Measurements from ENCODE around the gene AKT1. TPM values are rescaled to one million over a fixed set of nuclear protein-coding genes. Genes with fewer than 3 reads are reported as not detected.

The AKT1 gene
- total and polyA plus RNA-seq, 2 of the 13 experiments (the other 11 are each of a cell fraction or from before 2014, with no cell fraction given) = 96.2 to 116 TPM

DNA sequence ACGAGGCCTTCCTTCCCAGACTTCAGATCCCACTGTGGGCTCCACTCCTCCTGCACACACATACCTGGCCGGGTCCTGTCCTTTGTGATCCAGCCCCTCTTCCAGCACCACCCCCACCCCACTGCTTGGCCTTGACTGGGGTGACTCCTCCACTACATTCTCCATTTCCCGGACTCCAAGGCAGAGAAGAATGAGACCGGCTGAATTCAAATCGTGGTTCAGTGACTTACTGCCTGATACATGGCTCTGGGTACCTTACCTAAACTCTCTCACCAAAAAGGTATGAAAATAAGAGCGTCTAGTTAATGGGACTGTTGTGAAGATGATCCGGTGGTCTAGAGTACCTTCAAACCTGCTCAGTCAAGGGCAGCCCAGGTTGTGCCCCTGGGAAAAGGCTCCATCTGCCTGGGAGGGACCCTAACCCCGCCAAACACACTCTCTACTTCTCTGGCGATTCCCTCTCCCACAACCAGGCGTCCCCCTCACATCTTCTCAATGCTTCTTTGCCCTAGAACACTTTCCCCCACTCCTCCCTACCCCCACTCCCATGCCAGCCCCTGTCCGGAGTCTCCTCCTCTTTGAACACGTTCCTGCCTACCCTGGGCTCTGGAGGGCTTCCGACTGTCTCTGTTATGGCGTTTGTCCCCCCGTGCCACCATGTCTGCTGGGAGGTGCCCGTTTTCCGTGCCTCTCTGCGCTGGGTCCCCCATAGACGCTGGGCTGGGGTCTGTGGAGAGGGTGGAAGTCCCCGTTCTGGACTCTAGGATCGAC, 3.9 kb upstream of the AKT1 start (continued):
- TF ChIP-seq SAP130 (CRISPR knock-in tag; IDR thresholded peaks at IDR 0.05; ENCODE audit: low read depth) (peak; percentile 40; the same call in 1 of the 2 replicates), MTF2 (CRISPR knock-in tag; IDR thresholded peaks at IDR 0.05; ENCODE audit: borderline replicate concordance) (0 out of 2 replicates have a peak, but pooled peaks have one; percentile 45), ZNF572 (CRISPR knock-in tag; IDR thresholded peaks at IDR 0.05) (0 out of 2 replicates have a peak, but pooled peaks have one; percentile 49), ZFP37 (CRISPR knock-in tag; IDR thresholded peaks at IDR 0.05; ENCODE audit: borderline replicate concordance) (0 out of 2 replicates have a peak, but pooled peaks have one; percentile 48), REPIN1 (CRISPR knock-in tag; IDR thresholded peaks at IDR 0.05; ENCODE audit: borderline replicate concordance, low read depth) (0 out of 2 replicates have a peak, but pooled peaks have one; percentile 20), ZNF350 (CRISPR knock-in tag; IDR thresholded peaks at IDR 0.05; ENCODE audit: borderline replicate concordance, low read depth) (peak; percentile 46; the same call in 1 of the 2 replicates), STAG1 (CRISPR knock-in tag; IDR thresholded peaks at IDR 0.05) (peak; percentile 3; the same call in 1 of the 2 replicates), THAP9 (CRISPR knock-in tag; IDR thresholded peaks at IDR 0.05; ENCODE audit: borderline replicate concordance) (peak; percentile 64; the same call in 1 of the 2 replicates), ZNF124 (CRISPR knock-in tag; IDR thresholded peaks at IDR 0.05) (no peak), ZNF446 (CRISPR knock-in tag; IDR thresholded peaks at IDR 0.05) (no peak)
- TF ChIP-seq, protein P1, sequence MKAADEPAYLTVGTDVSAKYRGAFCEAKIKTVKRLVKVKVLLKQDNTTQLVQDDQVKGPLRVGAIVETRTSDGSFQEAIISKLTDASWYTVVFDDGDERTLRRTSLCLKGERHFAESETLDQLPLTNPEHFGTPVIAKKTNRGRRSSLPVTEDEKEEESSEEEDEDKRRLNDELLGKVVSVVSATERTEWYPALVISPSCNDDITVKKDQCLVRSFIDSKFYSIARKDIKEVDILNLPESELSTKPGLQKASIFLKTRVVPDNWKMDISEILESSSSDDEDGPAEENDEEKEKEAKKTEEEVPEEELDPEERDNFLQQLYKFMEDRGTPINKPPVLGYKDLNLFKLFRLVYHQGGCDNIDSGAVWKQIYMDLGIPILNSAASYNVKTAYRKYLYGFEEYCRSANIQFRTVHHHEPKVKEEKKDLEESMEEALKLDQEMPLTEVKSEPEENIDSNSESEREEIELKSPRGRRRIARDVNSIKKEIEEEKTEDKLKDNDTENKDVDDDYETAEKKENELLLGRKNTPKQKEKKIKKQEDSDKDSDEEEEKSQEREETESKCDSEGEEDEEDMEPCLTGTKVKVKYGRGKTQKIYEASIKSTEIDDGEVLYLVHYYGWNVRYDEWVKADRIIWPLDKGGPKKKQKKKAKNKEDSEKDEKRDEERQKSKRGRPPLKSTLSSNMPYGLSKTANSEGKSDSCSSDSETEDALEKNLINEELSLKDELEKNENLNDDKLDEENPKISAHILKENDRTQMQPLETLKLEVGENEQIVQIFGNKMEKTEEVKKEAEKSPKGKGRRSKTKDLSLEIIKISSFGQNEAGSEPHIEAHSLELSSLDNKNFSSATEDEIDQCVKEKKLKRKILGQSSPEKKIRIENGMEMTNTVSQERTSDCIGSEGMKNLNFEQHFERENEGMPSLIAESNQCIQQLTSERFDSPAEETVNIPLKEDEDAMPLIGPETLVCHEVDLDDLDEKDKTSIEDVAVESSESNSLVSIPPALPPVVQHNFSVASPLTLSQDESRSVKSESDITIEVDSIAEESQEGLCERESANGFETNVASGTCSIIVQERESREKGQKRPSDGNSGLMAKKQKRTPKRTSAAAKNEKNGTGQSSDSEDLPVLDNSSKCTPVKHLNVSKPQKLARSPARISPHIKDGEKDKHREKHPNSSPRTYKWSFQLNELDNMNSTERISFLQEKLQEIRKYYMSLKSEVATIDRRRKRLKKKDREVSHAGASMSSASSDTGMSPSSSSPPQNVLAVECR (CRISPR knock-in tag; IDR thresholded peaks at IDR 0.05; ENCODE audit: borderline replicate concordance) = 0 out of 2 replicates have a peak, but pooled peaks have one; percentile 8
